Measurements from ENCODE around the gene SETBP1. TPM values are rescaled to one million over a fixed set of nuclear protein-coding genes. Genes with fewer than 3 reads are reported as not detected.

Gene SETBP1
- total RNA-seq, 1 experiment from 2014 or later, result 9.6 TPM

GRCh38 chr18:44701227-44701626 lies 20.5 kb downstream of the SETBP1 start:
- H3K36me3 Mint-ChIP-seq, result peaks cover 9% of the 10 kb centered on the region; the same call in 1 of the 2 replicates
- H3K27me3 Mint-ChIP-seq (ENCODE audit: low read depth), result no peaks in the 10 kb centered on the region
- POLR2A ChIA-PET, result no interaction called here
- no peaks in the 10 kb centered on the region for H3K9me3 Mint-ChIP-seq
- no peak overlapping the region for H3K4me3 Mint-ChIP-seq
- CTCF ChIA-PET, result no interaction called here
- DNase-seq (ENCODE audit: low spot score), result no peak
- H3K27ac Mint-ChIP-seq, result no peak overlapping the region
- peaks cover 50% of the 10 kb centered on the region for H3K4me1 Mint-ChIP-seq
- no peak; the same call in 1 of the 2 replicates for ATAC-seq
- TF ChIP-seq PREB (CRISPR knock-in tag; IDR thresholded peaks at IDR 0.05; ENCODE audit: borderline replicate concordance) (no peak), SP1 (CRISPR knock-in tag; conservative IDR thresholded peaks at IDR 0.05) (no peak), ZNF416 (CRISPR knock-in tag; IDR thresholded peaks at IDR 0.05) (no peak), FOXP4 (CRISPR knock-in tag; IDR thresholded peaks at IDR 0.05) (no peak), ZNF138 (CRISPR knock-in tag; conservative IDR thresholded peaks at IDR 0.05) (no peak), CREB1 (CRISPR knock-in tag; IDR thresholded peaks at IDR 0.05) (no peak), ZNF671 (CRISPR knock-in tag; IDR thresholded peaks at IDR 0.05) (no peak), TP53 (CRISPR knock-in tag; IDR thresholded peaks at IDR 0.05) (no peak), ZNF263 (CRISPR knock-in tag; IDR thresholded peaks at IDR 0.05; ENCODE audit: low read depth) (no peak), JAZF1 (CRISPR knock-in tag; IDR thresholded peaks at IDR 0.05) (no peak), RORB (CRISPR knock-in tag; IDR thresholded peaks at IDR 0.05) (no peak), SMAD4 (CRISPR knock-in tag; IDR thresholded peaks at IDR 0.05) (no peak), MXD4 (CRISPR knock-in tag; IDR thresholded peaks at IDR 0.05; ENCODE audit: borderline replicate concordance) (no peak), ATF2 (CRISPR knock-in tag; IDR thresholded peaks at IDR 0.05; ENCODE audit: borderline replicate concordance, low read depth) (no peak), ZNF425 (CRISPR knock-in tag; conservative IDR thresholded peaks at IDR 0.05) (no peak), STAT6 (CRISPR knock-in tag; conservative IDR thresholded peaks at IDR 0.05; ENCODE audit: low read depth) (no peak)

GRCh38 chr18:44702594-44702993 lies 21.9 kb downstream of the SETBP1 start:
- ATAC-seq, result no peak
- DNase-seq (ENCODE audit: low spot score), result no peak
- Mint-ChIP-seq H3K27me3 (ENCODE audit: low read depth) (no peaks in the 10 kb centered on the region), H3K27ac (no peak overlapping the region), H3K36me3 (peaks cover 9% of the 10 kb centered on the region; the same call in 1 of the 2 replicates), H3K9me3 (no peaks in the 10 kb centered on the region), H3K4me1 (peaks cover 44% of the 10 kb centered on the region), H3K4me3 (no peak overlapping the region)
- POLR2A ChIA-PET, result interaction anchor here (0.6 to 0.7 kb wide), 2 partner anchors 22 to 23 kb away, joined by 3 read pairs; partner anchors contain the start of gene SETBP1
- CTCF ChIA-PET, result no interaction called here
- TF ChIP-seq ZNF219 (CRISPR knock-in tag; IDR thresholded peaks at IDR 0.05; ENCODE audit: borderline replicate concordance) (no peak), SP1 (CRISPR knock-in tag; conservative IDR thresholded peaks at IDR 0.05) (no peak), IRF2 (CRISPR knock-in tag; IDR thresholded peaks at IDR 0.05; ENCODE audit: borderline replicate concordance, low read depth) (no peak), CBFB (CRISPR knock-in tag; IDR thresholded peaks at IDR 0.05; ENCODE audit: low read depth) (no peak), ZNF281 (CRISPR knock-in tag; IDR thresholded peaks at IDR 0.05) (no peak), E2F4 (CRISPR knock-in tag; IDR thresholded peaks at IDR 0.05; ENCODE audit: borderline replicate concordance, low read depth) (no peak), CREB1 (CRISPR knock-in tag; IDR thresholded peaks at IDR 0.05) (no peak), JAZF1 (CRISPR knock-in tag; IDR thresholded peaks at IDR 0.05) (no peak)
